Upper lobe of left lung (tissue), 4 donors: ENCODE results near the gene DIAPH2.

Experiments
- POLR2A ChIP-seq, 4 donors: fragments of 450-650 bp; IDR thresholded peaks; one replicate each; pipeline ENCODE4 v1.5.1; 2016 to 2017; ENCODE audit warnings: antibody characterized with exemption in 4 of 4, mild to moderate bottlenecking in 2 of 4
- TF ChIP-seq, protein P1 (sequence below), 6 experiments: fragments of 450-650 bp in 4 of 6; fragments of 200-600 bp in 2 of 6; sonication (generic) in 2 of 6; IDR thresholded peaks; one replicate each; pipeline ENCODE4 v1.5.1; 2016 to 2019; ENCODE audit warnings: antibody characterized with exemption in 6 of 6

DNA sequence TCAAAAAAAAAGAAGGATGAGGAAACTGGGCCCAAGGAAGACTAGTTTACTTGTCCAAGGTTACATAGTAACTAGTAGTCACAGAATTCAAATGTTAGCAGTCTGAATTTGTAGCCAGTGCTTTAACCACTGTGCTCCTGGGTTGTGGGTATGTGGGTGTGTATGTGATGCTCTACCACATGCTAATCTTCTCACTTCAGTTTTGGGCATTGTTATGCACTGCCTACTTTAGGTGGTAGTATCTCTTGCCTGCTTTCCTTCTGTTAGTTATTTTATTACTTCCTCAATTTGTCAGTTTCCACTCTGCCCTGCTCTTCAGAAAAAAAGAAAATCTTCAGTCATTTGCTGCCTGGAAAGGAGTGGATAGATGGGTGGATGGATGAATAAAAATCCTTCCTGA, 418.3 kb downstream of the DIAPH2 start:
- TF ChIP-seq POLR2A (IDR thresholded peaks at IDR 0.05) = no peak
- TF ChIP-seq, protein P1, sequence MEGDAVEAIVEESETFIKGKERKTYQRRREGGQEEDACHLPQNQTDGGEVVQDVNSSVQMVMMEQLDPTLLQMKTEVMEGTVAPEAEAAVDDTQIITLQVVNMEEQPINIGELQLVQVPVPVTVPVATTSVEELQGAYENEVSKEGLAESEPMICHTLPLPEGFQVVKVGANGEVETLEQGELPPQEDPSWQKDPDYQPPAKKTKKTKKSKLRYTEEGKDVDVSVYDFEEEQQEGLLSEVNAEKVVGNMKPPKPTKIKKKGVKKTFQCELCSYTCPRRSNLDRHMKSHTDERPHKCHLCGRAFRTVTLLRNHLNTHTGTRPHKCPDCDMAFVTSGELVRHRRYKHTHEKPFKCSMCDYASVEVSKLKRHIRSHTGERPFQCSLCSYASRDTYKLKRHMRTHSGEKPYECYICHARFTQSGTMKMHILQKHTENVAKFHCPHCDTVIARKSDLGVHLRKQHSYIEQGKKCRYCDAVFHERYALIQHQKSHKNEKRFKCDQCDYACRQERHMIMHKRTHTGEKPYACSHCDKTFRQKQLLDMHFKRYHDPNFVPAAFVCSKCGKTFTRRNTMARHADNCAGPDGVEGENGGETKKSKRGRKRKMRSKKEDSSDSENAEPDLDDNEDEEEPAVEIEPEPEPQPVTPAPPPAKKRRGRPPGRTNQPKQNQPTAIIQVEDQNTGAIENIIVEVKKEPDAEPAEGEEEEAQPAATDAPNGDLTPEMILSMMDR (IDR thresholded peaks at IDR 0.05) = no peak
